DND-41 (cell line): ENCODE measurements around the gene RABGAP1.

Source experiments
- EZH2 ChIP-seq: IDR thresholded peaks from 3 replicates; pipeline ENCODE4 v1.6.1; 2012; ENCODE audit warnings: borderline replicate concordance, low read depth, mild to moderate bottlenecking, moderate library complexity, low read length, inconsistent platforms; ENCODE audit not compliant: severe bottlenecking
- TF ChIP-seq, protein P1 (sequence below): IDR thresholded peaks from 2 replicates; pipeline ENCODE4 v1.5.1; 2012; ENCODE audit warnings: borderline replicate concordance, low read length, moderate library complexity, mild to moderate bottlenecking; ENCODE audit not compliant: poor library complexity, severe bottlenecking; ENCODE audit errors: extremely low read depth

DNA sequence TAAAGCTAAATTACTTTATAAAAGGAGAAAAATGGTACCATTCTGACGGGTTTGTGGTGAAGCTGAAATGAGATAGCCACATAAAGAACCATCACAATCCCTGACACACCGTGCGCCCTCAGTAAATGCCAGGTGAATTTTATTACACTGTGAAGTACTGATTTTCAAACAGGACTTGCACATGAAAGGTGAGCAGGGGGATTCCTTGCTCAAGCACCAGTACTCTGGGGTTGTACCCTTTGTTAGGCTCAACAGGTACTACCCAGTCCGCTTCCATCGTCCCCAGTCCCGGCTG lies 419 bp upstream of the RABGAP1 start:
- TF ChIP-seq, protein P1, sequence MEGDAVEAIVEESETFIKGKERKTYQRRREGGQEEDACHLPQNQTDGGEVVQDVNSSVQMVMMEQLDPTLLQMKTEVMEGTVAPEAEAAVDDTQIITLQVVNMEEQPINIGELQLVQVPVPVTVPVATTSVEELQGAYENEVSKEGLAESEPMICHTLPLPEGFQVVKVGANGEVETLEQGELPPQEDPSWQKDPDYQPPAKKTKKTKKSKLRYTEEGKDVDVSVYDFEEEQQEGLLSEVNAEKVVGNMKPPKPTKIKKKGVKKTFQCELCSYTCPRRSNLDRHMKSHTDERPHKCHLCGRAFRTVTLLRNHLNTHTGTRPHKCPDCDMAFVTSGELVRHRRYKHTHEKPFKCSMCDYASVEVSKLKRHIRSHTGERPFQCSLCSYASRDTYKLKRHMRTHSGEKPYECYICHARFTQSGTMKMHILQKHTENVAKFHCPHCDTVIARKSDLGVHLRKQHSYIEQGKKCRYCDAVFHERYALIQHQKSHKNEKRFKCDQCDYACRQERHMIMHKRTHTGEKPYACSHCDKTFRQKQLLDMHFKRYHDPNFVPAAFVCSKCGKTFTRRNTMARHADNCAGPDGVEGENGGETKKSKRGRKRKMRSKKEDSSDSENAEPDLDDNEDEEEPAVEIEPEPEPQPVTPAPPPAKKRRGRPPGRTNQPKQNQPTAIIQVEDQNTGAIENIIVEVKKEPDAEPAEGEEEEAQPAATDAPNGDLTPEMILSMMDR, result no peak
- no peak for TF ChIP-seq EZH2
